Measurements from ENCODE around the gene ABHD17A.

Gene ABHD17A

DNA sequence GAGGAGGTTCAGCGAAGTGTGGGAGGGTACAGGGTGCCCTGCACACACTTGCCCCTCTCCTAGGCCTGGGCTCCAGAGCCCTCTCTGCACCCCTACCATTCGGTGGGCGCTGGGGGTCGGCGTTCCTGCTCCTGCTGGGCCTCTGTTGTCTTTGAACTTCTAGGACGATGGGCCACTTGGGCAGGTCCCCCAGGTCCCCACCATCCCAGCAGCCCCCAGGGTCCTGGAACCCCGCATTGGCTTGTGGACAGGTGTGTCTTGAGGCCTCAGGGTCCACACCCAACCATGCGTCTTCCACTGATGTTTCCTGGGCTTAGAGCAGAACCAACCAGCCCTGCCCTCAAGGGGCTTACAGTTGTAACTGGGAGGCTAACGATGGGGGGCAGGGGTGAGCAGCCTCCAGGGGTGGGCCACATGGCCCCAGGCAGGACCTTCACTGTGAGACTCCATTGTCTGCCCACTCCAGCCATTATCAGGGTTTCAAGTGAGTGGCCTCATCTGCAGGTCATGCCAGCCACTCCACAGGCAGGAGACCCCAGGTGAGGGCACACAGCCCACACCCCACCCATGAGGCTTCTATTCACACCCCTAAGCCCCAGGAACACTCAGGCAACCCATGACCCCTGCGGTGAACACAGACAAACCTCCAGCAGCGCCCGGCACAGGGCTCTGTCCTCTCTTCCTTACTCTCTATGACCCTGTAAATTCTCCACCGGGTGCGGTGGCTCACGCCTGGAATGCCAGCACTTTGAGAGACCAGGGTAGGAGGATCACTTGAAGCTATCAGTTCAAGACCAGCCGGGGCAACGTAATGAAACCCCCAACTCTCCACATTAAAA lies 19.9 kb downstream of the ABHD17A start:
- no peak for DNase-seq (ENCODE audit: low read depth in 3 of 3, low spot score in 1 of 3)

DNA sequence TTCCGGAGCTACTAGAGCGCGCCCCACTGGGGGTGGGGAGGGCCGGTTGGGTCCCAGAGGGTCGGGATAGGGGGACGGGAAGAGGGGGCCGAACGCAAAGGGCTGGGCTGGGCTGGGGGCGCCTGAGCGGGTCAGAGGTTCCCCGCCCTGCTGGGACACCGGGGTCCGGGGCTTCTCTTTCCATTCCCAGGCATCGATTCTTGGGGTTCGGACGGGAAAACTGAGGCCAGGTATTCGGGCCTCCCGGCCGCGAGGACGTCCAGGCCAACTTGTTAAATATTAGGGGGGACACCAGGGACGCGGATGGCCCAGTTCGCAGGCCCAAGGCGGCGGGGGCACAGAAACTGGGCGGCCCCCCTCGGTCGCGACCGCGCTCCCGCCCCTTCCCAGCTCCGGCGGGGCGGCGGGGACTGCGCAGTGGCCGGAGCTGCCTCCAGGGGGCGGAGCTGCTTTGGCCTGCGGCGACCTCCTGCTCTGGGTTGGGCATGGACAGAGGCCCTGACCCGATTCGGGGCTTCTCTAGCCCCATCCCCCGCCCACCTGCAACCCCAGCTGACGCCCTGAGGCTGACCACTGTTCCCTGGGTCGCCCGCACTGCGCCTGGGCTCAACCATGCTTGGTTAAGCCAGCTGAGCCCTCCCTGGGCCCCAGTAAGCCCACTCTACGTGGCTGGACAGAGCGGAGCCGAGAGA lies 20.7 kb downstream of the ABHD17A start:
- peak in 1 of 3 donors; percentile 48 for DNase-seq (ENCODE audit: low read depth in 3 of 3, low spot score in 1 of 3)

DNA sequence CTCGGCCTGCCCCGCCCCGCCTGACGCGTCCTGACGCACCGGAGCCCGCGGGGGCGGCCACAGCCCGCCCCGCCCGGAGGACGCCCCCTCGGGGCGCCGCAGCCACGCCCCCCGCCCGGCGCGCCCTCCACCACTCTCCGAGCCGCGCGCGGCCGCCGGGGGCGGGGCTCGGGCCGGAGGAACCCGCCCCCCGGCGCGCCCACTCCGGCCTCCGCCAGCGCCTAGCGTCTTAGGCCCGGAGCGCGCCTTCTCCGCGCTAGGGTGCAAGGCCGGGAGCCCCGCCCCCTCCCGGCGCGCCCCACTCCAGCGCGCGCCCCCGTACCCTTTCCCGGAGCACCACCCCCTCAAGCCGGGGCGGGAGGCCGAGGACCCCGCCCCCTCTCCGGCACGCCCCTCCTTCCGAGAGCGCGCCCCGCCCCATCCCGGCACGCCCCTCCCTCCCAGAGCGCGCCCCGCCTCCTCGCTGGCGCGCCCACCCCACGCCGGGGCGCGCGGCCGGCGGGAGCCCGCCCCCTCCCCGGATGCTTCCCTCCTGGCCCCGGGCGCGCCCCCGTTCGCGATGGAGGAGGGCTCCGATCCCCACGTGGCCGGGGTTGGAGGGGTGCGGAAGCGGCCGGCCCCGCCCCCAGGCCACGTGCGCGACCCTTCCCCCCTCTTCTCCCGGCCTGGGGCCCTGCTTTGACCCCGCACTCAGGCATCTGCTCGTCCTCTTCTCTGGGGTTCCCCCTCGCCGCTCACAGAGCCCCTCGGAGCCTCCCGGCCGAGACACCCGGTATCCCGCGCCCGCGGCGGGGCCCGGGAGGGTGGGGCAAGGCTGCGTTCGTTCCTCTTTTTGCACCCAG lies 21.4 kb downstream of the ABHD17A start:
- DNase-seq (ENCODE audit: low read depth in 3 of 3, low spot score in 1 of 3) = peak; percentile 78 to 92 (median 90)

DNA sequence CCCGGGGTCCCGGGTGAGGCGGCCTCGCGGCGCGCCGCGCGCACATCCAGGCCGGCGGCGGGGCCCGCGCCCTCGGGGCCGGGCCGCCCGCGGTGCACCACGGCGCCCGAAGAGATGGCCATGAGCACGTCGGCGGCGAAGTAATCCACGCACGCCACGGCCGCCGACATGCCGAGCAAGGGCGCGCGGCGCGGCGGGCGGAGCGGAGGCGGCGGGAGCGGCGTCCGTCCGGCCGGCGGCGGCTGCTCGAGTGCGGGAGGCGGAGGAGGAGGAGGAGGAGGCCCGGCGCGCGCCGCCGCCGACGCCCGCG lies 22.0 kb downstream of the ABHD17A start, which contains the start of gene KLF16:
TSS of gene KLF16 (minus strand) at position 252 of the 310 bp plus-strand sequence. CDS start at position 170, 82 bp downstream.
- no peak for DNase-seq (ENCODE audit: low read depth in 3 of 3, low spot score in 1 of 3)

DNA sequence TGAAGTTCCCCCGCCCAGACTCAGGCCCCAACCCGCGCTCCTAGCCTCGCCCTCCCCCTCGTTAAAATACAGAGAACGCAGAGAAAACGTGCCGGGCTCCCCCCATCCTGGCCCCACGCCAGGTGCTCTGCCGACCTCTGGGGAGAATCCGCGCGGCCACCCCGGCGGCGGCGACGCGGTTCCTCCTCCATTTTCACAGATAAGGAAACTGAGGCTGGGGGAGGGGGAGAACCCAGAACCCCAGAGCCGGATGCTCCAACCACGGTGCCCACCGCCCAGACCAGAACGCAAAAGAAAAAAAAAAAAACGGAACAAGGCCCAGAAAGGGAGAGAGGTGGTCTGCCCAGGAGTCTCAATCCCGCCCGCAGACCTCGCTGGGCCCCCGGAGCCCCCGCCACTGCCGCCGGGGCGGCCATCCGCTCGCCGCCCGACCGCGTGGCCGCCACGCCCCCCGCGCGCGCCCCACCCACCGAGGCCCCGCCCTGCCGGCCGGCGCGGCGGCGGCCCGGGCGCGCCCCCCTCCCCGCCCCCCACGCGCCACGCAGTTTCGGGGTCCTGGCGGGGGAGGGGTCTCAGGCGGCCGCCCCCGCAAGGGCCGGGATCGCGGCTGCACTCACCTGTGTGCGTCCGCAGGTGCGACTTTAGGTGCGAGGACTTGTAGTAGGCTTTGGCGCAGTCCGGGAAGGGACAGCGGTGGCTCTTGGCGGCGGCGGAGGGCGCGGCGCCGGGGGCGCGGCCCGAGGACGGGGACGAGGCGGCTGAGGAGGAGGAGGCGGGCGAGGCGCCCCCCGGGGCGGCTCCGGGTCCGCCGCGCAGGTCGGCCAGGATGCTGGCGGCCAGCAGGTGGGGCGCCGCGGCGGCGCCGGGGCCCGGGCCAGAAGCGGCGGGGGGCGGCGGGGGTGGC lies 22.6 kb downstream of the ABHD17A start:
- peak in 1 of 3 donors; percentile 61 for DNase-seq (ENCODE audit: low read depth in 3 of 3, low spot score in 1 of 3)

DNA sequence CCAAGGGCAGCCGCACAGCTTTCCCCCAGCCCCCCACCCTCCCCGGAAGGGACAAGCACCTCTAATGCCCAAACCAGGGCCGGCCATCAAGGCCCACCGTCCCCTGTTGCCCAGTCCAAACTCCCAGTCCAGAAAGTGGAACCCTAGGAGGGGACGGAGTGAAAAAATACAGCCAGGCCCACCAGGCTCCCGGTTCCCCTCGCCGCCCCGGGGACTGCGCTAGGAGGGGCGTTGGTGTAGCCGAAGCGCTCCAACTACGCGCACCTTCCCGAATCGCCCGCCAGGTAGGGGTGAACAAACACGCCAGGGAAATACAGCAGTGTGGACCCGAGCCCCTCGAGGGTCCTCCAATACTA lies 23.2 kb downstream of the ABHD17A start:
- no peak for DNase-seq (ENCODE audit: low read depth in 3 of 3, low spot score in 1 of 3)

DNA sequence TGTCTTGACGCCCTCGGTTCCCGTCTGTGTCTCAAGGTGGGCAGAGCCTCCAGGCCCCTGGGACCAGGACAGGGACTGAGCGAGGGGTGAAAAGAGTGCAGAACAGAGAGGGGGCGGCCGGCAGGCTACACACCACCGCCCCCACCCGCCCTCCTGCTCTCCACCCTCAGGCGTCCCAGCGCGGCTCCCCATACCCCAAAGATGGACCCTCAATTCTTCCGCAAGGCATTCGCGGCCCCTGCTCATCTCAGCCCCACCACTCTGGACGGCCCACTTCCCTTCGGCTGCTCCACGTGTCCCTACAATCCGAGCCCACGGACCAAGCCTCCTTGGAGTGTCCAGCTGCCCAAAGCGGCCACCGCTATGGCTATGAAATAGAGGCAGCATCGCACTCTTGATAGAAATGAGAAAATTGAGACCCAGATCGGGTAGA lies 23.7 kb downstream of the ABHD17A start:
- DNase-seq (ENCODE audit: low read depth in 3 of 3, low spot score in 1 of 3) = no peak

DNA sequence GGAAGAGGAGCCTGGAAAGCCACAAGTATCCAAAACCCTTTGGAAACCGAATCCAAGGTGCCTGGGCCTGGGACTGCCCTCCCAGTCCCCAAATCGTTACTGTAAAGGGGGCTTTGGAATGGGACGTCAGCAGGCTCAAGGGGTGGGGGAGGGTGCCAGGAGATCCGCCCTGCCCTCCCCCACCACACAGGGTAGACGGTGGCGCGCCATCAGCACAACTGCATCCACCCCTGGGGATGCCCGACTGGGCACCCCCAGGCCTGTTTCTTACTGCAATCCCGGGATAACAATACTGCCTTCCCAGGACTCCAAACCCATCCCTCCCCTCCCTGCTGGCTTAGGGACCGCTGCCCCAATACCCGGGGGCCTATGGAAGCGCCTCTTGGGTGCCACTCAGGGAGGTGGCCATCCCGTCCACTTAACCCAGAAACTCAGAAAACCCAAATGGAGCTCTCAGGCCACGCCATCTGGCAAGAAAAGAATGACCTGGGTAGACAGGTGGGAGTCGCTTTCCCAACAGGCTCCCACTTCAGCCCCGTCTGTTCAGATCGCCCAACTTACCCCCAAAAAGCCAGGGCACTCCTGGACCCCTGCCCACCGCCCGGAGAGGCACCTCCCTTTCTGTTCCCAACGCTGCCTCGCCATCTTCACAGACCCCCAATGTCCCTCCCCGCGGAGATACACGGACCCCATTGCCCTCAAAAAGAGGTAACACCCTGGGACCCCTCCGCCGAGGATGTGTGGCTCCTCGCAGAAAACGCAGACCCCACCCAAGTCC lies 24.3 kb downstream of the ABHD17A start:
- DNase-seq (ENCODE audit: low read depth in 3 of 3, low spot score in 1 of 3) = no peak

DNA sequence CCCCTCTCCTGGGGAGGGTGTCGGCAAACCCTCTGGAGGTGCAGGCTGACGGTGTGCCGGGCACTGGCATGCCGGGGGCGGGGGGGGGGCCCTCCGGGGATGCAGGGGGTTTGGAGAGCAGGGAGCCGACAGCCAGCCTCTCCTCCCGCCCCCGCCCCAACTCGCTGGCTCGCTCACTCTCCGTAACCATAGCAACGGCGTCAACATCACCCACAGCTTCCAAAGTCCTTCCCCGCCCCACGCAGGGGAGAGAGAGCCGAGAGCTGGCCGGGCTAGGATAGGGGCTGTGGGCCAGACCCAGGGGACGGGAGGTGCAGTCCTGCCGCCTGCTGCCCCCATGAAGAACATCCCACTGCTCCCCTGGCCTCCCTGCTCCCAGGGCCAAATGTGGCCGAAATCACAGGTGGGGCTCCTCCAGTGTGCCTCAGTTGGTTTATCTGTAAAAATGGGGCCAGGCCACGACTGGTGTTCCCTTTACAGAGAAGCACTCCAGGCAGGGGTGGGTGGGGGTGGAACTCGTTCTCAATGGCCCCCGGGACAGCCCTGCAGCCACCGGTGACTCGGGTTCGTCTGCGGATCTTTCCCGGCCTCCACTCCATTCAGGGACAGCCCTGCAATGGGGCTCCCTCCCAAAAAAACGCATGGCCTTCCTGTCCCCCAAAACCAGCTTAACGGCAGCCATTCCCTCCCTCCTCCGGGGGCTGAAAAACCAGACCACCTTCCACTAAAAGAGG lies 25.1 kb downstream of the ABHD17A start:
- no peak for DNase-seq (ENCODE audit: low read depth in 3 of 3, low spot score in 1 of 3)

DNA sequence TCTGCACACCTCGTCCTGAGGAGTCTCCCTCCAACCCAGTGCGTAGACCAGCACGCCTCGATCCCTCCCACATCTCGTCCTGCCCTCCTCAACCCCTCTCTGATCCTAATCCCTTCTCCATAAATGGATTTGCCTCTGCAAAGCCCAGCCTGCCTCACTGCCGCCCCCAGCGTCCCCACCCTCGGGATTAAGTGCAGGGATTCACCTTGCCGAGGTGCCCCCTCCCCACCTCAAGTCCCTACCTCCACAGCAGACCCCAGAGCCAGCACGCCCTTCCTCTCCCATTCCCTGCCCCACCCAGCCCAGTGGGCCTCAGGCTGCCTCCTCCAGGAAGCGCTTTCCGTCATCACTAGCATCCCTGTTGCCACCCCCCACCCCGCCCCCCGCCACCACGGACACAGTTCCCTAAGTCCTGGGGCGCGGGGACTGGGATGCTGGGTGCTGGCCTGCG lies 25.9 kb downstream of the ABHD17A start:
- DNase-seq (ENCODE audit: low read depth in 3 of 3, low spot score in 1 of 3) = no peak

DNA sequence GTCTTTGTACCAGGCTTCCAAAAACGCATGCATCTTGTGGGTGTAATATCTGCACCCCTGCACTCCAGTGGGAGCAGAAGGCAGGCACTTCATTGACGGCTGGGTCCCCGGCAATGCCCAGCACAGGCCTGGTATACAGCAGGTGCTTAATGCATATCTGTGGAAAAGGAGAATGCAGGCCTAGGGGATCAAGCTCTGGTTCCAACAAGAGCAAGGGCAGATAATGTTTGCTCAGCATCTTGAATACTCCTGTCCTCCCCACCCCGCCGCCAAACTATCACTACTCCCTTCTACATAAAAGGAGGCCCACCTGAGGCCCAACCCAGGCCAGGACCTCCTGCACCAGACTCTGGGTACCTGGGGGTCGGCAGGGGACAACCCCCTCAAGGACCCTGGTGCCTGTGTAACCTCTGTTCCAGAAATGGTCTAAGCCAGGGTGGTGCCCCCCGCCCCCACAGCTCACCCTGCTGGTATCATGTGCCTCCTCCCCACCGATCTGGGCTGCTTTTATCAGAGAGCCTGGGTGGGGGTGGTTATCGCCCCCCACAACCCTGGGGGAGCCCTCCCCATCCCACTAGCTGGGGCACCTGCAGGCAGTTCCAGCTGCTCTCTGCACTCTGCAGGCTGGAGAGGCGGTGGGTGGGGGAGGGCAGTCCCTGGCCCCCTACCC lies 26.7 kb downstream of the ABHD17A start:
- no peak for DNase-seq (ENCODE audit: low read depth in 3 of 3, low spot score in 1 of 3)

DNA sequence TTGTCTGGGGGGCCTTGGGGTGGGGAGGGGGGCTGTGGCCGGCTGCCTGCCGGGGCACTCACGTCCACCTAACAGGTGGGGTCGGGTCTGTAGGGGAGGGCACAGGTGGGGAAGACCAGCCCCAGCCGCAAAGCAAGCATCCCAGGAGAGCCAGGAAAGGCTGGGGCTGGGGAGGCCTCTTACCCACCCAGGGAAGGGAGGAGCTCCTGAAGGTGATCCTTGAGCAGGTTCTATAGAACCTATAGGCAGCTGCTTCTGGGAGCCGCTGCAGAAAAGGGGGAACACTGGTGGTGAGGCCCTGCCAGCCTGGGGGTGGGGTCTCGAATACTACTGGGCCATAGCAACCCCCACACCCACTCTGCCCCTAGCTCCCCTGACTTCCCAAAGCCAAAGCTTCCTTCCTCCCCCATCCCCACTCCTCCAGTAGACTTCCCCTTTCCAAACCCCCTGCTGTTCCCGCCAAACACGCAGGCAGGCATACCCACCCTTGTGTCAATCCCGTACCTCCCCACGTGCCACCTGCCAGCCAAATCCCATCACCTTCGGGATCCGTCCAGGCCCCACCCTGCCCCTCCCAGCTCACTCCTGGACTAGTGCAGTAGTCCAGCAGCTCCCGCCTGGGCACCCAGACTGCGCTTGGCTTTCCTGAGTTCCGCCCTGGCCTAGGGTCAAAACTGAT lies 27.5 kb downstream of the ABHD17A start:
- no peak for DNase-seq (ENCODE audit: low read depth in 3 of 3, low spot score in 1 of 3)

DNA sequence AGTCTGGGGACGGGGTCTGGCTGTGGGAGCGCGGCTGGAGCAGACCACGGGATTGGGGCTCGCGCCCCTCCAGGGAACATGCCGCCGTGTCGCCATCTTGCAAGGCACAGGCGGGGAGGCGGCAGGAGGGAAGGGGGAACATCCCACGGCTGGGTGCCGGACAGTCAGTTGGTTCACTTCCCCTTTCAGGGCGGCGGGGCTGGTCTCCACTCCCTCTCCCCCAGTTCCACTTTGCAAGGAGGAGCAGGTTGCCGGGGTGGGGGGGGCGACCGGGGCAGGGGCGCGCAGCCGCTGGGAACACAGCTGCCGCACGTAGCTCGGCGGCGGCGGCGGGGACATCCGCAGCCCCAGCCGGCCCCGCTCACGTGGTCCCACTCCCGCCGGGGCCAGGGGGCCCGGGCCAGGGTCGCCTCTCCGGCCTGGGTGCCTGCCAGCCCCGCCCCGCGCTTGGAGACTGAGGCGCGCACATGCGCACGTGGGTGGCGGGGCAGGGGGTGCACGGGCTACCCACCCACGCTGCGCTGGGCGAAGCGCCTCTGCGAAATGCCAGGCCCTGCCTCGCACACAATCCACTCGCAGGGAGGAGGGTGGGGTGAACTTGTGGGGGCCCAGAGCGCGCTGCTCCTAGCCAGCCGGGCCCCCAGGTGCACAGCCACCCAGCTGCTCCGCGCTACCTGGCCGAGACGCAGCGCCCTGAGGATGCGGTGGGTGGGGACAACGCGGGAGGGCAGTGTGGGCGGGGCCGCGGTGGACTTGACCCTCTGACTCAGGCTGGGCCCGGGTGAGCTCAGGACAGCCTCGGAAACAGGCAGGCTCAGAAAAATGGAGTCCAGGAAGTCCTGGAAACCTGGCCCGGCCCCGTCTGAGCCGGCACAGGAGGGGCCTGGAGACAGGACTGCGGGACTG lies 28.3 kb downstream of the ABHD17A start:
- DNase-seq (ENCODE audit: low read depth in 3 of 3, low spot score in 1 of 3) = no peak

DNA sequence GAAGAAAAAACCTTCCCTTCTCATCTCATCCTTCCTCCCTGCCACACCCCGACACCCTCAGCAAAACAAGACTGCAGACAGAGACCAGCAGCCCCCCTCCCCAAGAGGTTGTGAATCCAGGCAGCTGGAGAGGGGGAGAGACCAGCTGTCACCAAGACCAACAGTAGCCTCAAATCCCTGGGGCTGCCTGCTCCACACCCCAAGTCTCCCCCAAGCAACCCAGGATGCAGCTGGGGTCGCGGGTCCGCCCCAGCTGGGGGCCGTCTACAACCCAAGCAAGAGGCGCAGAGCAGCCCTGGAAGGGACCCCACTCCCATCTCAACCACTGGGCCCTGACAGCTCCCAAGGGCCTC lies 29.0 kb downstream of the ABHD17A start:
- DNase-seq (ENCODE audit: low read depth in 3 of 3, low spot score in 1 of 3) = no peak

DNA sequence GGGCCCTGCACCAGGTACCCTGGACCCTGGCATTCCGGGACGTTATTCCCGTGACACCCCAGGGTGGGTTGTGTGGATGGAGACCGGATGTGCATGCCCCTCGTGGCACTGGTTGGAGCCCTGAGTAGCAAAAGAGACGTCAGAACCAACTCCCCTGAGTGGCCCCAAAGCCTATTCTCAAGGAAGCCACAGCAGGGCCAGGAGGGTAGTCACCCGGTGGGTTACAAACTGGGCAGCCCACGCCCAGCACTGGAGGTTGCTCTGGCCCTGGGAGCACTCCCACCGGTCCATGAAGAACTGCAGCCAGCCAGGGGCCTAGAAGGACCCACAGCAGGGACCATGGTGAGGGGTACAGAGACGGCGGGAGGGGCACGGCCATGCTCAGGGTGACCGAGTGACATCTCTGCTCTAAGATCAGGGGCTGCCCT lies 29.5 kb downstream of the ABHD17A start:
- no peak for DNase-seq (ENCODE audit: low read depth in 3 of 3, low spot score in 1 of 3)

DNA sequence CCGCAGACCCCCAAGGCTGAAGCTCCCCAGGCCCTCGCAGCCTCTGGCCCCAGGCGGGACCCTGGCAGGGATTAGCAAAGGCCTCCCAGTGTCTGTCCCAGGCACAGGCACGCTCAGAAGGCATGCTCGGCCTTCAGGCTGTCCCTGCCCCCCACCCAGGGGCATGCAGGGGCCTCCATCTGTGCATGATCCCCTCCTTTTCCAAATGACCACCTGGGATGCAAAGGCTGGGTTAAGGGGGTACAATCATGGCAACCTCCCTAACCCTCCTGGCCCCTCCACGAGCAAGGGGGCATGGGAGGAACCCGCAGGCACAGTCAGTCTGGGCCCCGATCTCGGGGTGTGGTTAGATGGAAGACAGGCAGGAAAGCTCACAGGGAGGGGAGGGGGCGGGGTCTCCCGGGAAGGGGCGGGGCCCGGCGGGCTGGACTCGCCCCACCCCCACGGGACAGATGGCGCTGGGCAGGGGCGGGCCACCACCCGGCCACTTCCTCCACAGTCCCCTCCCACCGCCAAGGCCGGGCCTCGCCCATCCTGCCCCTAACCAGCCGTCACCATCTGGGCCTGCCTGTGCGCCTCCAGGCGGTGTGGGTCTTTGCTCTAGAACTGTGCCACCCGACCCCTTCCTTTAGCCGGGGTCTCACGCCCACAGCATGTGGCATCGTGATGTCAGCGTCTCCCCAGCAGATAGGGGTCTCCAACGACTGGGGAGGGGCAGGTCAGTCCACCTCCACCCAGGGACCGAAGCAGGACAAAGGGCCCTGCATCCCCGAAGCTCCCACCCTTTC lies 30.1 kb downstream of the ABHD17A start:
- peak; percentile 58 to 66 (median 60) for DNase-seq (ENCODE audit: low read depth in 3 of 3, low spot score in 1 of 3)

Data from stimulated activated CD4-positive, alpha-beta T cell treated with anti-CD3 and anti-CD28 coated beads, TNF-alpha, amount 100 ng/mL, for 1 hour (primary cell).